Endothelial cell of umbilical vein (primary cell): ENCODE results near the gene RASSF3. TPM values are rescaled to one million over a fixed set of nuclear protein-coding genes. Genes with fewer than 3 reads are reported as not detected.

ENCODE experiments used
- BruUV-seq: library from RNA; stranded (reverse); fragments of 400-500 nt; replicated peaks from 2 replicates; lab custom pipeline; 2021; lab: Mats Ljungman, UMichigan
- CTCF ChIA-PET: fragments of 300-600, 350-600 bp; sonication (Branson Sonifier 250); formaldehyde crosslinking; loops from one replicate; lab custom pipeline; 2021; ENCODE audit warnings: antibody characterized with exemption, inconsistent platforms; lab: Charles Lee
- POLR2A ChIA-PET: fragments of 300-600, 350-600 bp; sonication (Branson Sonifier 250); formaldehyde crosslinking; loops from one replicate; lab custom pipeline; 2021; ENCODE audit warnings: antibody characterized with exemption, inconsistent platforms; lab: Charles Lee
- DNase-seq: peaks from one replicate; pipeline ENCODE4 v3.0.0-alpha.2; 2011; ENCODE audit warnings: low read depth, low spot score
- FAIRE-seq: peaks from 2 replicates; lab custom pipeline; 2011; peaks lifted over from hg19 to GRCh38; lab: Jason Lieb, UNC
- H2AFZ ChIP-seq: 2 replicates; pipeline ENCODE4 v1.6.0; 2012; ENCODE audit warnings: low read depth, low read length, control low read depth, inconsistent platforms
- H3K27ac ChIP-seq: 2 replicates; pipeline ENCODE4 v1.5.1; 2011; ENCODE audit warnings: low read depth, mild to moderate bottlenecking, control low read depth, low read length, moderate library complexity; ENCODE audit not compliant: insufficient read depth
- H3K27me3 ChIP-seq, 2 experiments: 2 replicates each; pipeline versions ENCODE4 v1.6.0 to v1.6.1; 2011; ENCODE audit warnings: low read length in 2 of 2, mixed read lengths in 1 of 2; ENCODE audit not compliant: control insufficient read depth in 2 of 2, insufficient read depth in 2 of 2
- H3K36me3 ChIP-seq, 2 experiments: 2 replicates in 1 of 2; 3 replicates in 1 of 2; pipeline ENCODE4 v1.5.1; 2011; ENCODE audit warnings: low read length in 2 of 2, mild to moderate bottlenecking in 1 of 2, moderate library complexity in 1 of 2; ENCODE audit not compliant: control insufficient read depth in 2 of 2, insufficient read depth in 2 of 2; ENCODE audit errors: extremely low read depth in 1 of 2
- H3K4me1 ChIP-seq: 3 replicates; pipeline ENCODE4 v1.5.1; 2011; ENCODE audit warnings: mild to moderate bottlenecking, low read length; ENCODE audit not compliant: control insufficient read depth, insufficient read depth; ENCODE audit errors: extremely low read depth
- H3K4me2 ChIP-seq: 2 replicates; pipeline ENCODE4 v1.6.1; 2011; ENCODE audit warnings: low read length, control low read depth, mixed read lengths; ENCODE audit not compliant: insufficient read depth
- H3K4me3 ChIP-seq, 3 experiments: fragments of 200-600 bp in 1 of 3; sonication (generic), shearing (Covaris generic) in 1 of 3; replicated peaks in 1 of 3; 2 replicates each; pipeline ENCODE4 v1.5.1; 2011 to 2016; ENCODE audit warnings: control low read depth in 3 of 3, low read length in 3 of 3, mild to moderate bottlenecking in 2 of 3, inconsistent platforms in 1 of 3, low read depth in 1 of 3, moderate library complexity in 1 of 3; ENCODE audit not compliant: insufficient read depth in 1 of 3
- H3K79me2 ChIP-seq: 2 replicates; pipeline ENCODE4 v1.6.0; 2012; ENCODE audit warnings: low read length, inconsistent platforms; ENCODE audit not compliant: control insufficient read depth, insufficient read depth
- H3K9ac ChIP-seq: replicated peaks from 2 replicates; pipeline ENCODE3; 2011; ENCODE audit warnings: low read length, control low read depth; ENCODE audit not compliant: insufficient read depth; ENCODE audit errors: extremely low read depth
- H3K9me1 ChIP-seq: replicated peaks from 3 replicates; pipeline ENCODE4 v1.6.0; 2011; ENCODE audit warnings: mild to moderate bottlenecking, low read length; ENCODE audit not compliant: control insufficient read depth, insufficient read depth; ENCODE audit errors: extremely low read depth
- H3K9me3 ChIP-seq: replicated peaks from 2 replicates; pipeline ENCODE4 v1.5.1; 2012; ENCODE audit warnings: low read length, inconsistent platforms; ENCODE audit not compliant: control insufficient read depth, insufficient read depth
- H4K20me1 ChIP-seq: replicated peaks from 2 replicates; pipeline ENCODE3; 2011; ENCODE audit warnings: mild to moderate bottlenecking, low read length; ENCODE audit not compliant: control insufficient read depth, insufficient read depth; ENCODE audit errors: extremely low read depth
- CTCF ChIP-seq, 2 donors: IDR thresholded peaks; 1 replicate in 1 of 2; 2 replicates in 1 of 2; pipeline ENCODE4 v1.5.1; 2011; ENCODE audit warnings: low read length in 2 of 2, mild to moderate bottlenecking in 2 of 2, moderate library complexity in 2 of 2, control low read depth in 1 of 2, inconsistent platforms in 1 of 2, low read depth in 1 of 2; ENCODE audit not compliant: insufficient read depth in 1 of 2; ENCODE audit errors: extremely low read depth in 1 of 2
- EZH2 ChIP-seq: IDR thresholded peaks from 2 replicates; pipeline ENCODE4 v1.6.1; 2012; ENCODE audit warnings: borderline replicate concordance, low read depth, mild to moderate bottlenecking, moderate library complexity, low read length, inconsistent platforms; ENCODE audit not compliant: severe bottlenecking
- FOS ChIP-seq: IDR thresholded peaks from 2 replicates; pipeline ENCODE4 v1.6.1; 2011; ENCODE audit warnings: mild to moderate bottlenecking, low read length, moderate library complexity, borderline replicate concordance; ENCODE audit not compliant: insufficient read depth
- GATA2 ChIP-seq: IDR thresholded peaks from 2 replicates; pipeline ENCODE4 v1.7.0; 2011; ENCODE audit warnings: low read depth, mild to moderate bottlenecking, moderate library complexity, mixed read lengths, low read length; ENCODE audit not compliant: insufficient read length, insufficient read depth
- MAX ChIP-seq: IDR thresholded peaks from 2 replicates; pipeline ENCODE4 v1.6.1; 2011; ENCODE audit not compliant: insufficient read depth, insufficient read length
- MYC ChIP-seq: IDR thresholded peaks from one replicate; pipeline ENCODE4 v1.6.1; 2011; ENCODE audit warnings: mild to moderate bottlenecking, low read depth, low read length
- POLR2A ChIP-seq: IDR thresholded peaks from 2 replicates; pipeline ENCODE4 v1.6.1; 2012; ENCODE audit warnings: low read depth, mild to moderate bottlenecking, control low read depth, low read length
- POLR2AphosphoS5 ChIP-seq: IDR thresholded peaks from 2 replicates; pipeline ENCODE4 v1.6.1; 2012; ENCODE audit warnings: low read depth, mild to moderate bottlenecking, control low read depth, low read length, moderate library complexity; ENCODE audit not compliant: insufficient read depth
- dilution Hi-C: fragments of 300-500 bp; cut with MboI; formaldehyde crosslinking; loops from one replicate; pipeline ENCODE4 v1.15.0; 2019; ENCODE audit warnings: low sequenced_read_pairs; ENCODE audit not compliant: extremely low pct_ligation_motif_present
- intact Hi-C: fragments of 100-400 bp; cut with micrococcal nuclease; formaldehyde crosslinking; loops from one replicate; pipeline ENCODE4 v1.10.0; 2022
- polyA plus RNA-seq, 4 experiments: library from polyadenylated mRNA; depleted of rRNA in 3 of 4; stranded (reverse) in 3 of 4; unstranded in 1 of 4; fragments of >200 nt; gene quantifications; 2 replicates each; pipeline versions ENCODE4 v1.2.1 to v1.2.3, GENCODE V29; 2011 to 2012; ENCODE audit warnings: missing spikeins in 1 of 4
- total RNA-seq: library from RNA; stranded (reverse); gene quantifications from 2 replicates; pipeline ENCODE4 v1.2.3, GENCODE V29; 2021

Gene RASSF3
- total and polyA plus RNA-seq, 2 donors (not counting 3 experiments of a cell fraction or from before 2014, with no cell fraction given): 20.2 to 60.8 TPM

- ChIA-PET CTCF (interaction anchor here (0.8 to 2.4 kb wide), 2 partner anchors 9 to 13 kb away, joined by 3 to 5 read pairs; no protein-coding TSS in a partner anchor), POLR2A (no interaction called here)
- Histone ChIP-seq H3K27me3 (no peaks in the 10 kb centered on the region), H4K20me1 (peaks cover 6% of the 10 kb centered on the region), H3K79me2 (peaks cover 94% of the 10 kb centered on the region), H3K4me1 (peaks cover 18% of the 10 kb centered on the region), H3K9me3 (no peaks in the 10 kb centered on the region), H2AFZ (no peak overlapping the region), H3K4me2 (no peak overlapping the region), H3K27ac (no peak overlapping the region), H3K4me3 (no peak overlapping the region), H3K36me3 (no peaks in the 10 kb centered on the region), H3K9me1 (no peaks in the 10 kb centered on the region), H3K9ac (no peak overlapping the region)
- FAIRE-seq (peak; percentile 53), DNase-seq (peak; percentile 33)
- dilution Hi-C loops: no loop called here
- no TSS peak for BruUV-seq
- TF ChIP-seq POLR2AphosphoS5 (no peak), CTCF (IDR thresholded peaks at IDR 0.05; ENCODE audit: extremely low read depth in 1 of 2, insufficient read depth in 1 of 2, low read depth in 1 of 2, low read length in 2 of 2) (no peak), GATA2 (peak; percentile 17), FOS (no peak), POLR2A (no peak), MYC (no peak), MAX (no peak), EZH2 (no peak)
- intact Hi-C loops: no loop called here
Measured at GRCh38 chr12:64656429-64656828, 46.1 kb downstream of the RASSF3 start.
